SIG-M5 treated with dmso at 0.1 percent for 504 hours (cell line): ENCODE measurements around the gene FMNL3.
"Not testable (repeated sequence)": the region's sequence is repeated elsewhere in the genome, so short reads cannot be mapped to it uniquely, and the experiment has no call there.

Experiments
- DNase-seq: peaks from one replicate; lab custom pipeline; 2025; ENCODE audit not compliant: unreplicated experiment; lab: John Stamatoyannopoulos, UW

Gene FMNL3

DNA sequence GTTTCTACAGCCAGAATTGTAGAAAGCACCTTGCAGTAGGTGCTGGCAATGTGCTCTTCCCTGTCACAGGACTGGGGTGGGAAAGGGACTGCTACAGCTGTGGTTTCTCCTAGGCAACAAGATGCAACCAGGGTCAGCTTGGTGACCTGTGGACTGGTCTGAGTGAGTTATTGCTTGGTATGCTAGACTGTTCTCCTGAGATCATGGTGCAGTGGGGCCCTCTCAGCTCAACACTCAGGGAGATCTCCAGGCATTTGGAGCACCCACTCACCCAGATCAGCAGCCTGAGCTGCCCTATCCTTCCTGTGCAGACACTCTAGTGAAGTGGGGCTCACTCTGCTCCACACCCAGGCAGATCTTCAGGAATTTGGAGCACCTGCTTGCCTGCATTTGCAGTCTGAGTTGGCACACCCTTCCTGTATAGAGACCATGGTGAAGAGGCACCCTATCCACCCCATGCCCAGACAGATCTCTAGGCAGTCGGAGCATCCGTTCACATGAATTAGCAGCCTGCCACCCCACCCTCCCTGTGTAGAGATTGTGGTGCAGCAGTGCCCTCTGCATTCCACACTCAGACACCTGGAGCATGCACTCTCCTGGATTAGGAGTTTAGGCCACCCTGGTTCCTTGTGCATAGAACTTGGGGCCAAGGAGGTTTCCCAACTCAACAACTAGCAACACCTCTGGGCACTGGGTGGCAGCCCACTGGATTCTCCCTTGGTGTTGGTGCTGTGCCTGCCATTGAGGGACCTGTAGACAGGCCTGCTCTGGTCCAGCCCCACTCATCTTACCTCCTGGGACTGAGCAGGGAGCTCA is 97.9 kb downstream of the FMNL3 start:
- DNase-seq: no peak

DNA sequence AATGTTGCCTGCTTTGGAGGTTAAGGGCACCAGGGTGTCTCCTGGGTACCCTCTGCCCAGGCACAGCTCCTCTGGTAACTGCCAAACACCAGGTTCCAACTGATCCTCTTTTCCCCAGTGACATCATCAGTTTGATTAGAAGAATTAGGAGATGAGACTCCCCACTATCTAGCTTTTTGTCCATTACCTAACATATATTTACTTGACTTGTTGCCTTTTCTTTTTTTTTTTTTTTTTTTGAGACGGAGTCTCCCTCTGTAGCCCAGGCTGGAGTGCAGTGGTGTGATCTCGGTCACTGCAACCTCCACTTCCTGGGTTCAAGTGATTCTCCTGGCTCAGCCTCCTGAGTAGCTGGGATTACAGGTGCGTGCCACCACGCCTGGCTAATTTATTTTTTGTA is 101.7 kb downstream of the FMNL3 start, which contains the start of gene FAM186B:
TSS of gene FAM186B (minus strand) at position 101 of the 400 bp plus-strand sequence. CDS start 162 bp downstream, outside the sequence.
- not testable (repeated sequence) for DNase-seq

DNA sequence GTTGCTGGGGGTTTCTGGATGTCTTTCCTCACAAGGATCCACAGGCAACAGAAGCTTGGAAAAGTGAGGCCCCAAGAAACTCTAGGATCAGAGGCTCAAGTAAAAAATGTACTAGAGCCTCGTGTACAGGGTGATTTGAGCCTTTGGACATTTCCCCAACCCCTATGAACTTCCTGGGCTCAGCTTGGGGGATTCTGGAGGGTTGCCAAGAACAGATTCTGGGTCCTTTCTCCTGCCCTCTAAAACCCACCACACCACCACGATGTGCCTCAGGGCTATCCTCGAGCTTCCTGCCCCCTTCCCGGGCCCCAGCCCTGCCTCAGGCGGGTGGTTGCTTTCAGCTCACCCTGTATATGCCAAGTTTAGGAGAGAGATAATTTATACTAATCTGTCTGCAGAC is 102.3 kb downstream of the FMNL3 start:
- no peak for DNase-seq

DNA sequence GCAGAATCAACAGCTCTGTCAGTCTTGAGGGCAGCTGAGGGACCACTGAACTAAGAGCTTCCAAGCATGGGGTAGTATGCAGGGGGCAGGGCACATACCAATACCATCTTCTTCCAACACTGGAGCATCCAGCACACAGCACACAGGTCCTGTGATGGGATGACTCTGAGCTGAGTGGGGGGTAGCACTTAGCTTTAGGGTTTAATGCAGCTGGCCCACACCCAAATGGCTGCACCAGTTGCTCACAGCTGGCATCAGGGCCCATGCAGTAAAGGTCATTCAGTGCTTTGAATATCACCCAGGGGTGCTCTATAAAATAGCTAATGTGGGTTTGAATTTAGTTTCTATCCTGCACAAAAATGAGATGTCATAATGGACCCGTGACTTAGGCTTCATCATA is 103.5 kb downstream of the FMNL3 start:
- no peak for DNase-seq

DNA sequence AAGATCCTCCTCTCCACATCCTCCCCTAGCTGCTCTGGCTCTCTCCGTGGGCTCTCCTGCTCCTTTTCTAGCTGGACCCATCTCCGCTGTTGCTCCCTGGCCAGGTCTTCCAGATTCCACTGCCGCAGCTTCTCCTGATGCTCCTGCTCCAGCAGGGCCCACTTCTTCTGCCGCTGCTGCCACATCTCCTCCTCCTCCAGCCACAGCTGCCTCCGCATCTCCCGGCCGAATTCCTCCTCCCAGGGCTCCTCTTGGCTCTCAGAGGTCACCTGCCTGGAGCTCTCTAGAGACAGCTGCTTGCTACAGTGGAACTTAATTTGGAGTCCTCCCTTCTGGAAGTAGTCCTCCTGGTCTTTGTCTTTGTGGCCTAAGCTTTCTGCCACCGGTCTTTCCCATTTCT is 107.2 kb downstream of the FMNL3 start:
- no peak for DNase-seq

DNA sequence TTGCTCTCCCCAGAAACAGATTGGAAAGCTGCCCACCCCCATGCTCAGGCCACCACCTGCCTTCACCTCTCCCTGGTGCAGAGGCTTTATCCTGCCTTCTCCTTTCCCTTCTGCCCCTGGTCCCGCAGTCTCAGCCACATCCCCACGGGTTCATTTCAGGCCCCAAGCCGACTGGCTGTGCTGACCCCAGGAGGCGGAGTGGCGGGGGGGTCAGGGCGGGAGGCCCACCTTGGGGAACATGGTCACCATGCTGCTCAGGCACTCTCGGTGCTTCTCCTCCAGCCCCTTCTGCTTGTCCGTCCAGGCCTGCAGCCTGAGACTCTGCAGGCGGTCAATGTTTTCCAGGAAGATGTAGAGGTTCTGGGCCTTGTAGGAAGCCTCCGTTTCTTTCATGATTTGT is 108.7 kb downstream of the FMNL3 start:
- no peak for DNase-seq

DNA sequence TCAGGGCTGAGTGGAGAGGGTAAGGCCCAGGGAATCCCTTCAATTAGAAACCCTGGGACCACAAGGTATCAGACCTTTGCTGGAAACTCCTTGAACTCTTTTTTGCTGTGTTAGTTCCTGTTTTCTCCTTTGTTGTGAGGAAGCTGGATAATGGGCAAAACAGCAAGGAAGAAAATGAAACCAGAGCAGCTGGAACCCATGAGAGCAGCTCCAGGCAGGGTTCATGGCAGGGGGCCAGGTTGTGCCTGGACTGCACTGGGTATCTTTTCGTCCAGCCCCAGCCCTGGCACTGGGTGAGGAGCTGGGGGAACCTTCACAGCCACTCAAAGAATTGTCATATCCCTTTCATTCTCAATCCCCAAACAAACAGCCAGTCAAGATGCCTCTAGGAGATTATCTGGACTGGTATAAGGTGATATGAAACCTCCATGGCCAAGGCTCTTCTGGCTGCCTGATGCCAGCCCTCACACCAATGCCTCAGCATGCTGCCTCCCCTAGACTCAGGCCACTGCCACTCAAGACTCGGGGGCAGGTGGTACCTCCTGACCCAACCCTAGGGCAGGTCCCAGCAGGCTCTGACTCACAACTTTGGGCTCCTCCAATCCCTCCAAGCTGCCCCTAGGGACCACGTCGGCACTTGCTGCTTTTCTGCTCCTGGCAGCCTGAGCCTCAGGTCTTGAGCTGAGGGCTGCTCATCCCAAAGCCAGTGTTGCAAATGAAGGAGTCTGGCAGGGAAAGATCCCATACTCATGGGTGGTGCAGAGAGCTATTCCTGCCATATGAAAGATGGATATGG is 118.3 kb downstream of the FMNL3 start:
- no peak for DNase-seq

DNA sequence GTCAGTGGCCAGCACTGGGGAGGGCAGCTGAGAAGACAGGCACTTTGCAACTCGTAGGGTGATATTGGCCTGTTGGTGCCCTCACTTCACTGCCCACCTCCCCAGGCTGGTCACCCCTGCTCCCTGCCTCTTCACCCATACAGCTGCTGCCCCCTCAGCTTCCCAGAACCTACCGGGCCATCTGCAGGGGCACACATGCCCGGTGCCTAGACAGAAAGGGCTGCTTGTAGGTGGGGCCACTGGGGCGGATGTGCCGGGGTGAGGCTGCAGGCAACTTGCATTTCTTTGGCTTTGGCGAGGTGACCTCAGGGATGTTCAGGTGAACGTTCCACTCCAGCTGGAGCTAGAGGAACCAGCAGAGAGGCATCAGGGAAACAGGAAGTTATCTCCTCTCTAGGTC is 118.9 kb downstream of the FMNL3 start:
- DNase-seq: no peak

DNA sequence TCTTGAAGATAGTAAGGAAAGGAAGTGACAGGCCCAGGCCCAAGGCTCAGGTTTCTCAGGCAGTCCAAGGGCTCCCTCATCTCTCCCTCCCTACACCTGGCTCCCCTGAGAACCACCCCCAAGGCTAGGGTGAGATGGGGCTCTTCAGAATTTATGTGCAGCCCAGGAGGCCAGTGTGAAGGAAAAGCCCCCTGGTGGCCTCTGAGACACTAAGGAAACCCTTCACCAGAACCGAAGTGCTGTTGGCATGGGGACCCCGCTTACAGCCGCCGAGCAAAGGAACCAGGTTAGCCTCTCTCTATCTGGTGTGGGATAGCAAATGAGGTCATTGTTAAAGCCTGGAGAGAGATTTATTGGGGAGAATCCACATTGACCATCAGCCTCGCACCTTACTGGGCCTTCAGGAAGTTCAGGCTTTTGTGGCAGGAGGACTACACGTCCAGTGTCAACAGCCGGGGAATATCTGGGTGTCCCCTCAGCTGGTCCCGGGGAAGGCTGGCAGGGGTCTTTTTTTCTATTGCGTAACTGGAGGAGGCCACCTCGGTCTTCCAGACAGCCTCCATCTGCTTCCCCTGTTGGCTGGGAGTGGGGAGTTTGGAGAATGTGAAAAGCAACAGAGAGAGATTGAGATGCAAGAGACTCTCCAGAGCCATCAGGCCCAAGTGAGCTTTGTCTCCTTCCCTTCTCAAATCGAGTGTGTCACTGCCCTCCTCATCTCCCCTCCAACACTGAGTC is 119.9 kb downstream of the FMNL3 start:
- DNase-seq: no peak
